Endothelial cell of umbilical vein (primary cell): ENCODE data around the gene TCEAL1. TPM values are rescaled to one million over a fixed set of nuclear protein-coding genes. Genes with fewer than 3 reads are reported as not detected.

ENCODE experiments used
- BruUV-seq: library from RNA; stranded (reverse); fragments of 400-500 nt; replicated peaks from 2 replicates; lab custom pipeline; 2021; lab: Mats Ljungman, UMichigan
- CTCF ChIA-PET: fragments of 300-600, 350-600 bp; sonication (Branson Sonifier 250); formaldehyde crosslinking; loops from one replicate; lab custom pipeline; 2021; ENCODE audit warnings: antibody characterized with exemption, inconsistent platforms; lab: Charles Lee
- POLR2A ChIA-PET: fragments of 300-600, 350-600 bp; sonication (Branson Sonifier 250); formaldehyde crosslinking; loops from one replicate; lab custom pipeline; 2021; ENCODE audit warnings: antibody characterized with exemption, inconsistent platforms; lab: Charles Lee
- DNase-seq: peaks from one replicate; pipeline ENCODE4 v3.0.0-alpha.2; 2011; ENCODE audit warnings: low read depth, low spot score
- FAIRE-seq: peaks from 2 replicates; lab custom pipeline; 2011; peaks lifted over from hg19 to GRCh38; lab: Jason Lieb, UNC
- H2AFZ ChIP-seq: 2 replicates; pipeline ENCODE4 v1.6.0; 2012; ENCODE audit warnings: low read depth, low read length, control low read depth, inconsistent platforms
- H3K27ac ChIP-seq: 2 replicates; pipeline ENCODE4 v1.5.1; 2011; ENCODE audit warnings: low read depth, mild to moderate bottlenecking, control low read depth, low read length, moderate library complexity; ENCODE audit not compliant: insufficient read depth
- H3K27me3 ChIP-seq, 2 experiments: 2 replicates each; pipeline versions ENCODE4 v1.6.0 to v1.6.1; 2011; ENCODE audit warnings: low read length in 2 of 2, mixed read lengths in 1 of 2; ENCODE audit not compliant: control insufficient read depth in 2 of 2, insufficient read depth in 2 of 2
- H3K36me3 ChIP-seq, 2 experiments: 2 replicates in 1 of 2; 3 replicates in 1 of 2; pipeline ENCODE4 v1.5.1; 2011; ENCODE audit warnings: low read length in 2 of 2, mild to moderate bottlenecking in 1 of 2, moderate library complexity in 1 of 2; ENCODE audit not compliant: control insufficient read depth in 2 of 2, insufficient read depth in 2 of 2; ENCODE audit errors: extremely low read depth in 1 of 2
- H3K4me1 ChIP-seq: 3 replicates; pipeline ENCODE4 v1.5.1; 2011; ENCODE audit warnings: mild to moderate bottlenecking, low read length; ENCODE audit not compliant: control insufficient read depth, insufficient read depth; ENCODE audit errors: extremely low read depth
- H3K4me2 ChIP-seq: 2 replicates; pipeline ENCODE4 v1.6.1; 2011; ENCODE audit warnings: low read length, control low read depth, mixed read lengths; ENCODE audit not compliant: insufficient read depth
- H3K4me3 ChIP-seq, 3 experiments: fragments of 200-600 bp in 1 of 3; sonication (generic), shearing (Covaris generic) in 1 of 3; replicated peaks in 1 of 3; 2 replicates each; pipeline ENCODE4 v1.5.1; 2011 to 2016; ENCODE audit warnings: control low read depth in 3 of 3, low read length in 3 of 3, mild to moderate bottlenecking in 2 of 3, inconsistent platforms in 1 of 3, low read depth in 1 of 3, moderate library complexity in 1 of 3; ENCODE audit not compliant: insufficient read depth in 1 of 3
- H3K79me2 ChIP-seq: 2 replicates; pipeline ENCODE4 v1.6.0; 2012; ENCODE audit warnings: low read length, inconsistent platforms; ENCODE audit not compliant: control insufficient read depth, insufficient read depth
- H3K9ac ChIP-seq: replicated peaks from 2 replicates; pipeline ENCODE3; 2011; ENCODE audit warnings: low read length, control low read depth; ENCODE audit not compliant: insufficient read depth; ENCODE audit errors: extremely low read depth
- H3K9me1 ChIP-seq: replicated peaks from 3 replicates; pipeline ENCODE4 v1.6.0; 2011; ENCODE audit warnings: mild to moderate bottlenecking, low read length; ENCODE audit not compliant: control insufficient read depth, insufficient read depth; ENCODE audit errors: extremely low read depth
- H3K9me3 ChIP-seq: replicated peaks from 2 replicates; pipeline ENCODE4 v1.5.1; 2012; ENCODE audit warnings: low read length, inconsistent platforms; ENCODE audit not compliant: control insufficient read depth, insufficient read depth
- H4K20me1 ChIP-seq: replicated peaks from 2 replicates; pipeline ENCODE3; 2011; ENCODE audit warnings: mild to moderate bottlenecking, low read length; ENCODE audit not compliant: control insufficient read depth, insufficient read depth; ENCODE audit errors: extremely low read depth
- CTCF ChIP-seq, 2 donors: IDR thresholded peaks; 1 replicate in 1 of 2; 2 replicates in 1 of 2; pipeline ENCODE4 v1.5.1; 2011; ENCODE audit warnings: low read length in 2 of 2, mild to moderate bottlenecking in 2 of 2, moderate library complexity in 2 of 2, control low read depth in 1 of 2, inconsistent platforms in 1 of 2, low read depth in 1 of 2; ENCODE audit not compliant: insufficient read depth in 1 of 2; ENCODE audit errors: extremely low read depth in 1 of 2
- EZH2 ChIP-seq: IDR thresholded peaks from 2 replicates; pipeline ENCODE4 v1.6.1; 2012; ENCODE audit warnings: borderline replicate concordance, low read depth, mild to moderate bottlenecking, moderate library complexity, low read length, inconsistent platforms; ENCODE audit not compliant: severe bottlenecking
- FOS ChIP-seq: IDR thresholded peaks from 2 replicates; pipeline ENCODE4 v1.6.1; 2011; ENCODE audit warnings: mild to moderate bottlenecking, low read length, moderate library complexity, borderline replicate concordance; ENCODE audit not compliant: insufficient read depth
- GATA2 ChIP-seq: IDR thresholded peaks from 2 replicates; pipeline ENCODE4 v1.7.0; 2011; ENCODE audit warnings: low read depth, mild to moderate bottlenecking, moderate library complexity, mixed read lengths, low read length; ENCODE audit not compliant: insufficient read length, insufficient read depth
- JUN ChIP-seq: IDR thresholded peaks from 2 replicates; pipeline ENCODE4 v1.6.1; 2011; ENCODE audit warnings: borderline replicate concordance, low read depth; ENCODE audit not compliant: insufficient read length, insufficient read depth
- MYC ChIP-seq: IDR thresholded peaks from one replicate; pipeline ENCODE4 v1.6.1; 2011; ENCODE audit warnings: mild to moderate bottlenecking, low read depth, low read length
- POLR2A ChIP-seq: IDR thresholded peaks from 2 replicates; pipeline ENCODE4 v1.6.1; 2012; ENCODE audit warnings: low read depth, mild to moderate bottlenecking, control low read depth, low read length
- POLR2AphosphoS5 ChIP-seq: IDR thresholded peaks from 2 replicates; pipeline ENCODE4 v1.6.1; 2012; ENCODE audit warnings: low read depth, mild to moderate bottlenecking, control low read depth, low read length, moderate library complexity; ENCODE audit not compliant: insufficient read depth
- dilution Hi-C: fragments of 300-500 bp; cut with MboI; formaldehyde crosslinking; loops from one replicate; pipeline ENCODE4 v1.15.0; 2019; ENCODE audit warnings: low sequenced_read_pairs; ENCODE audit not compliant: extremely low pct_ligation_motif_present
- intact Hi-C: fragments of 100-400 bp; cut with micrococcal nuclease; formaldehyde crosslinking; loops from one replicate; pipeline ENCODE4 v1.10.0; 2022
- polyA plus RNA-seq, 4 experiments: library from polyadenylated mRNA; depleted of rRNA in 3 of 4; stranded (reverse) in 3 of 4; unstranded in 1 of 4; fragments of >200 nt; gene quantifications; 2 replicates each; pipeline versions ENCODE4 v1.2.1 to v1.2.3, GENCODE V29; 2011 to 2012; ENCODE audit warnings: missing spikeins in 1 of 4
- total RNA-seq: library from RNA; stranded (reverse); gene quantifications from 2 replicates; pipeline ENCODE4 v1.2.3, GENCODE V29; 2021

Gene TCEAL1
- total and polyA plus RNA-seq, 2 donors (not counting 3 experiments of a cell fraction or from before 2014, with no cell fraction given), result 18.5 to 18.6 TPM

- H3K36me3 ChIP-seq, result no peaks in the 10 kb centered on the region
- dilution Hi-C loops, result no loop called here
- no peak overlapping the region for H3K4me3 ChIP-seq
- no peaks in the 10 kb centered on the region for H3K9me3 ChIP-seq
- intact Hi-C loops, result no loop called here
- no peaks in the 10 kb centered on the region for H4K20me1 ChIP-seq
- H3K4me1 ChIP-seq, result no peaks in the 10 kb centered on the region
- ChIA-PET CTCF (no interaction called here), POLR2A (no interaction called here)
- no TSS peak for BruUV-seq
- no peak overlapping the region for H3K9ac ChIP-seq
- peak overlapping the region; percentile 26 for H2AFZ ChIP-seq
- H3K79me2 ChIP-seq, result no peaks in the 10 kb centered on the region
- no peak overlapping the region for H3K27ac ChIP-seq
- no peaks in the 10 kb centered on the region for H3K27me3 ChIP-seq
- FAIRE-seq (no peak), DNase-seq (no peak)
- peak overlapping the region; percentile 4 for H3K4me2 ChIP-seq
- H3K9me1 ChIP-seq, result no peaks in the 10 kb centered on the region
- TF ChIP-seq JUN (no peak), GATA2 (no peak), EZH2 (no peak), POLR2AphosphoS5 (no peak), CTCF (IDR thresholded peaks at IDR 0.05; ENCODE audit: extremely low read depth in 1 of 2, insufficient read depth in 1 of 2, low read depth in 1 of 2, low read length in 2 of 2) (no peak), MYC (no peak), FOS (no peak), POLR2A (no peak)
Measured at GRCh38 chrX:103663981-103664762, 35.4 kb downstream of the TCEAL1 start.
